IPS-18c (cell line): ENCODE results near the gene FGGY.

ENCODE experiments used
- H3K4me3 ChIP-seq: 2 replicates; pipeline ENCODE4 v1.7.0; 2013; ENCODE audit warnings: low read depth, mild to moderate bottlenecking, low read length, moderate library complexity; ENCODE audit not compliant: insufficient read depth
- H3K9me3 ChIP-seq: one replicate; pipeline ENCODE4 v1.6.1; 2013; ENCODE audit warnings: mild to moderate bottlenecking, low read length, moderate library complexity; ENCODE audit not compliant: control insufficient read depth, insufficient read depth

Gene FGGY

GRCh38 chr1:59305188-59305587 is 8.3 kb downstream of the FGGY start:
- H3K4me3 ChIP-seq: no peak overlapping the region
- no peaks in the 10 kb centered on the region for H3K9me3 ChIP-seq

GRCh38 chr1:59307591-59307990 is 10.7 kb downstream of the FGGY start:
- Histone ChIP-seq H3K4me3 (no peak overlapping the region), H3K9me3 (no peaks in the 10 kb centered on the region)

- Histone ChIP-seq H3K4me3 (no peak overlapping the region), H3K9me3 (no peaks in the 10 kb centered on the region)
Measured at GRCh38 chr1:59308839-59309238, 11.9 kb downstream of the FGGY start.

- Histone ChIP-seq H3K9me3 (no peaks in the 10 kb centered on the region), H3K4me3 (no peak overlapping the region)
Measured at GRCh38 chr1:59309392-59309791, 12.5 kb downstream of the FGGY start.

- Histone ChIP-seq H3K9me3 (no peaks in the 10 kb centered on the region), H3K4me3 (no peak overlapping the region)
Measured at GRCh38 chr1:59309795-59310548, 13.1 kb downstream of the FGGY start.

- Histone ChIP-seq H3K4me3 (no peak overlapping the region), H3K9me3 (no peaks in the 10 kb centered on the region)
Measured at GRCh38 chr1:59310549-59311250, 13.8 kb downstream of the FGGY start.

GRCh38 chr1:59314776-59315528 is 18.1 kb downstream of the FGGY start:
- H3K9me3 ChIP-seq: no peaks in the 10 kb centered on the region
- no peak overlapping the region for H3K4me3 ChIP-seq

GRCh38 chr1:59315529-59316463 is 18.9 kb downstream of the FGGY start:
- Histone ChIP-seq H3K4me3 (no peak overlapping the region), H3K9me3 (no peaks in the 10 kb centered on the region)

- Histone ChIP-seq H3K9me3 (no peaks in the 10 kb centered on the region), H3K4me3 (no peak overlapping the region)
Measured at GRCh38 chr1:59316497-59317128, 19.7 kb downstream of the FGGY start.

- Histone ChIP-seq H3K9me3 (no peaks in the 10 kb centered on the region), H3K4me3 (no peak overlapping the region; the same call in 1 of the 2 replicates)
Measured at GRCh38 chr1:59317343-59317742, 20.4 kb downstream of the FGGY start.

- Histone ChIP-seq H3K9me3 (no peaks in the 10 kb centered on the region), H3K4me3 (no peak overlapping the region)
Measured at GRCh38 chr1:59317780-59318179, 20.9 kb downstream of the FGGY start.

- Histone ChIP-seq H3K4me3 (no peak overlapping the region), H3K9me3 (no peaks in the 10 kb centered on the region)
Measured at GRCh38 chr1:59318271-59318860, 21.5 kb downstream of the FGGY start.

GRCh38 chr1:59322394-59322793 is 25.5 kb downstream of the FGGY start:
- no peak overlapping the region for H3K4me3 ChIP-seq
- no peaks in the 10 kb centered on the region for H3K9me3 ChIP-seq

- Histone ChIP-seq H3K9me3 (no peaks in the 10 kb centered on the region), H3K4me3 (no peak overlapping the region)
Measured at GRCh38 chr1:59322814-59323213, 25.9 kb downstream of the FGGY start.

GRCh38 chr1:59323879-59324278 is 27.0 kb downstream of the FGGY start:
- Histone ChIP-seq H3K9me3 (no peaks in the 10 kb centered on the region), H3K4me3 (no peak overlapping the region)

- Histone ChIP-seq H3K4me3 (no peak overlapping the region), H3K9me3 (no peaks in the 10 kb centered on the region)
Measured at GRCh38 chr1:59328353-59328752, 31.5 kb downstream of the FGGY start.
